ENCODE data around the gene SLIT3.
A peak's percentile ranks its signal among the peaks of the same experiment; 100 is the strongest.

The SLIT3 gene

DNA sequence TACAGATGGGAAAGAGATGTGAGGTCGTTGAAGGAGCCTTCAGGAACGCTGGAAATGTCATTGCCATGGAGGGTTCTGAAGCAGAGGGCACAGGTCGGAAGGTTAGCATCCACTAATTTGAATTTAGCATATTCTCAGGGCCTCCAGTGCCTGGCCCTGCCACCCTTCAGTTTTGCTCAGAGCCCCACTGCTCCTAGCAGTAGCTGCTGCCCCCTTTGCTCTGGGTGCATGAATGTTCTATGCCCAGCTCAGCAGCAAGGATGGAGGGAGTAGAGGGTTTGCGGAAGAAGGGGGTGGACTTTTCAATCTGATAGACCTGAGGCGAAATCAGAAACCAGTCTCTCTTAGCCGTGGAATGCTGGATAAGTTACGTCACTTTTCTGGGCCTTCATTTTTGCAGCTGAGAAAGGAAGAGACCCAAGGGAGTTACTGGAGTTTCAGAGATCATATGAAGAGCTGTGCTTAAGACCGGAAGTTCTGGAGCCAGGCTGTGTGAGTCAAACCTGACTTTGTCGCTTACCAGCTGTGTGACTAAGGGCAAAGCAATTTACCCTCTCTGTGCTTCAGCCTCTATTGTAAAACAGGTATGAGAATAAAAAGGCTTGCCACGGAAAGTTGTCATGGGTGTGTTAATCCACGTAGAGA is 588.5 kb downstream of the SLIT3 start:
- no peak overlapping the region for H3K4me3 ChIP-seq (ENCODE audit: low read depth, low read length)
- TF ChIP-seq CTCF (IDR thresholded peaks at IDR 0.05; ENCODE audit: insufficient read depth, low read depth, low read length, missing control alignments) = no peak
- DNase-seq (ENCODE audit: low read depth) = peak; percentile 68

DNA sequence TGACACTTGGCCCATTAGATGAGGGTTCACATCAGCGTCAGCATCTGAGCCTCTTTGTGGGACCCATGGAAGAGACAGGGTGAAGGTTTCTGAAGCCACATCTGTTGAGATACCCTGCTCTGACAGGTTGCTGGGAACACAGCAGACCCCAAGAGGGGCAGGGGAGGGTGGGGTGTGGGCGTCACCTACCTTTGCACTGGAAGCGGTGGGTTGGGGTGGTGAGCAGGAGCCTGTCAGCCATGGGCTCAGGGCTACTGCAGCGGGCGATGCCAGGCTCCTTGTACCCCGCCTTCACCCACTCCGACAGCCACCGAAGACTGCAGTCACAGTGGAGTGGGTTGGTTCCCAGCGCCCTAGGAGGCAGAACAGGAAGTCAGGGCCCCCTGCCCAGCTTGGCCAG is 590.2 kb downstream of the SLIT3 start:
- no peak overlapping the region for H3K4me3 ChIP-seq (ENCODE audit: low read depth, low read length)
- TF ChIP-seq CTCF (IDR thresholded peaks at IDR 0.05; ENCODE audit: insufficient read depth, low read depth, low read length, missing control alignments) = no peak
- no peak for DNase-seq (ENCODE audit: low read depth)

DNA sequence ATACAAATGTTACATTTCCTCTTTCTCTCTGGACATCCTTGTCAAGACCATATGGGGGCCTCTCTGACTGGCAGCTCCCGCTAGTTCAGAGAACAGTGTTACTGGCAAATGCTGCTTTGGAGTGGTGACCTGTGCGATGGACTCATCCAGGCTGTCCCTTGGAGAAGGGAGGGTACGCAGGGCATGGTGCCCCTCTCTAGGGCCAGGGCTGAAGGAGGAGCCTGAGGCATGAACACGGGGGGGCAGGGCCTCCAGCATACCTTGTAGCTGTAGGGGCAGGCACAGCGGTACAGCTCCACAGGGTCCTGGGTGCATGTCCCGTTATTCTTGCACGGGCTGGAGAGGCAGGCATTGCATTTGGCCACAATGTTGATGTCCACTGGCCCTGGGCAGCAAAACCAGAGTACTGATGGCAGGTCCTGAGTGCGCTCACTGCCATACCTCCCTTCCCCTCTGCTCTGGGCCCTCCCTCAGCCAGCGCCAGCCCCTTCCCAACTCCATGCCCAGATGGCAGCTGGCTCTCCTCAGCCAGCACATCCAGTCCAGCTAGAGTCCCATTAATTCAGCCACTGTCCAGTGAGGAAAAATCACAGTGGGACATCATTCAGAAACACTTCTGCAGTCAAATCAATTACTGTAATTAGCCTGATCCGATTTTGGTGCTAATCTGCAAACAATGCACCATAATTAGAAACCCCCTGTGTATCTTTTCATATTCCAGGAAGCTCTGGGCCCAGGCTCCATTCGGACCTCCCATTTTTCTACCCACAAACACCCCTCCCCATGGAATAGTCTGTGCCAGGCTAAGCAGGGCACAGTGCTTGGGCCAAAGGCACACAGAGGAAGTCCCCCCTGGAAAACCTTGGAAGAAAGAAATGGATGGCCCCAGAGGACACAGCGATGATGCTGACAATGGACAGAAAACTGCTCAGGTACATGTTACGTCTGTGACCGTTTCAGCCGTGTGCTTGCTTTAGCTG is 592.9 kb downstream of the SLIT3 start:
- no peak for TF ChIP-seq CTCF (IDR thresholded peaks at IDR 0.05; ENCODE audit: insufficient read depth, low read depth, low read length, missing control alignments)
- DNase-seq (ENCODE audit: low read depth) = no peak
- no peak overlapping the region for H3K4me3 ChIP-seq (ENCODE audit: low read depth, low read length)

DNA sequence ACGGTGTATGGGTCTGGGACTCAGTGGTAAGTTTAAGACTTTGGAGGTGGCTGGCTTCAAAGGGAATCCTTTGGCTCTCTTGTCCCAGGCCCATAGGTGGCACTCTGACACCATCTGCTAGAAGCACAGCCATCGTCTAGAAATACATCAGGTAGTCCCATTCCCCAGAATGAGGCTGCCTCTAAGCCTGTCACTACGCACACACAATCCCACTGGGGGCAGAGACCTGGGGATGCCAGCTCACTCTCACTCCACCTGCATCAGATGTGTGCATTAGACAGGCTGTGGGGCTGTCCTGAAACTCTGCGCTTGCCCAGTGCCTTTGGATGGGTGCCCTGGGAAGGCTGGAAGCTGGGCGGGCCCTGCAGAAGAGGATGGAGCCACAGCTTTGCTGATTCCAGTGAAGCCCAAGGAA is 594.3 kb downstream of the SLIT3 start:
- peak; percentile 53 for DNase-seq (ENCODE audit: low read depth)
- peak; percentile 62 for TF ChIP-seq CTCF (IDR thresholded peaks at IDR 0.05; ENCODE audit: insufficient read depth, low read depth, low read length, missing control alignments)
- H3K4me3 ChIP-seq (ENCODE audit: low read depth, low read length) = no peak overlapping the region

- H3K4me3 ChIP-seq (ENCODE audit: low read depth, low read length) = no peak overlapping the region
- no peak for TF ChIP-seq CTCF (IDR thresholded peaks at IDR 0.05; ENCODE audit: insufficient read depth, low read depth, low read length, missing control alignments)
- DNase-seq (ENCODE audit: low read depth) = no peak
Measured at GRCh38 chr5:168705321-168705720, 595.6 kb downstream of the SLIT3 start.

DNA sequence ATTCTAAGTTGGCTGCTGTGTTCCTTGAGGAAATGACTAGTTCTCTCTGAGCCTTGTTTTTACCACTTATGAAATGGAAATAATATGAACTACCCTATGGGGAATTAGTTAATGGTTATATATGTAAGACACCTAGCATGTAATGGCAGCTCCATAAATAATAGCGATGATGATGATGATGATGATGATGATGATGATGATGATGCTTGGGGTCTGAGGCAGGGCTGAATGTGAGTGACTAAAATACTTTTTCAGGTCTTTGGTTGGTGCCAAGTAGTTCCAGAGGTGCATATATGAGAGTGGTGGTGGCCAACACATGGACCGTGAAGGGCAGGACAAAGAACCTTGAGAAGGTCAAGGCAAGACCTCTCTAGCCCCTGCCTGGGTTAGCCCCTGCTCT is 598.4 kb downstream of the SLIT3 start:
- DNase-seq (ENCODE audit: low read depth) = no peak
- no peak overlapping the region for H3K4me3 ChIP-seq (ENCODE audit: low read depth, low read length)
- no peak for TF ChIP-seq CTCF (IDR thresholded peaks at IDR 0.05; ENCODE audit: insufficient read depth, low read depth, low read length, missing control alignments)

All from GM12865 (cell line).